OCI-LY7 (cell line): Measurements from ENCODE around the gene FBXO17. TPM values are rescaled to one million over a fixed set of nuclear protein-coding genes. Genes with fewer than 3 reads are reported as not detected.
"Not testable (repeated sequence)": the region's sequence is repeated elsewhere in the genome, so short reads cannot be mapped to it uniquely, and the experiment has no call there.

Experiments
- BruUV-seq: library from RNA; stranded (reverse); fragments of 400-500 nt; replicated peaks from 2 replicates; lab custom pipeline; 2021; lab: Mats Ljungman, UMichigan
- CTCF ChIA-PET: fragments of 300-600 bp; sonication (Branson Sonifier 250); formaldehyde crosslinking; loops from one replicate; lab custom pipeline; 2022; ENCODE audit warnings: antibody characterized with exemption; ENCODE audit not compliant: unreplicated experiment; lab: Charles Lee
- POLR2A ChIA-PET: fragments of 300-600 bp; sonication (Branson Sonifier 250); formaldehyde crosslinking; loops from one replicate; lab custom pipeline; 2022; ENCODE audit warnings: antibody characterized with exemption; lab: Charles Lee
- DNase-seq: peaks from one replicate; pipeline ENCODE4 v3.0.0-alpha.2; 2015; ENCODE audit warnings: low spot score
- H2AFZ ChIP-seq: fragments of 200-600 bp; sonication (generic), shearing (Covaris generic); 2 replicates; pipeline ENCODE4 v1.6.1; 2014; ENCODE audit warnings: mild to moderate bottlenecking, antibody characterized with exemption, low read length, moderate library complexity
- H3K27ac ChIP-seq: fragments of 200-600 bp; sonication (generic); 2 replicates; pipeline ENCODE4 v1.5.1; 2014; ENCODE audit warnings: mixed run types, low read depth, mild to moderate bottlenecking, moderate library complexity, low read length, inconsistent platforms; ENCODE audit not compliant: poor library complexity, severe bottlenecking
- H3K36me3 ChIP-seq: fragments of 200-600 bp; sonication (generic); 2 replicates; pipeline ENCODE4 v1.6.1; 2014; ENCODE audit warnings: mild to moderate bottlenecking, antibody characterized with exemption, low read length, moderate library complexity, mixed read lengths; ENCODE audit not compliant: insufficient read depth
- H3K4me1 ChIP-seq: fragments of 200-600 bp; sonication (generic); 2 replicates; pipeline ENCODE4 v1.5.1; 2014; ENCODE audit warnings: mild to moderate bottlenecking, low read length; ENCODE audit not compliant: insufficient read depth, poor library complexity, severe bottlenecking
- H3K4me2 ChIP-seq: fragments of 200-600 bp; sonication (generic); 2 replicates; pipeline ENCODE4 v1.6.1; 2014; ENCODE audit warnings: mild to moderate bottlenecking, low read length
- H3K4me3 ChIP-seq: fragments of 200-600 bp; sonication (generic); 2 replicates; pipeline ENCODE4 v1.5.1; 2014; ENCODE audit warnings: mild to moderate bottlenecking, low read depth, low read length; ENCODE audit not compliant: poor library complexity, severe bottlenecking
- H3K79me2 ChIP-seq: fragments of 200-600 bp; sonication (generic); 2 replicates; pipeline ENCODE4 v1.6.1; 2016; ENCODE audit warnings: low read depth, mild to moderate bottlenecking, low read length, moderate library complexity, mixed read lengths; ENCODE audit not compliant: insufficient read depth
- H3K9me2 ChIP-seq: fragments of 200-600 bp; sonication (generic); 2 replicates; pipeline ENCODE4 v1.6.1; 2016; ENCODE audit warnings: mild to moderate bottlenecking, low read length, mixed read lengths; ENCODE audit not compliant: insufficient read depth
- H3K9me3 ChIP-seq: fragments of 200-600 bp; sonication (generic); 2 replicates; pipeline ENCODE4 v1.6.1; 2014; ENCODE audit warnings: mild to moderate bottlenecking, mixed run types, low read length, mixed read lengths
- H4K20me1 ChIP-seq: fragments of 200-600 bp; sonication (generic); 2 replicates; pipeline ENCODE4 v1.6.1; 2014; ENCODE audit warnings: mild to moderate bottlenecking, antibody characterized with exemption, low read length, moderate library complexity, mixed read lengths; ENCODE audit not compliant: insufficient read depth
- CTCF ChIP-seq: fragments of 200-600 bp; sonication (generic); conservative IDR thresholded peaks from 2 replicates; pipeline ENCODE4 v1.5.1; 2014; ENCODE audit warnings: mild to moderate bottlenecking, antibody characterized with exemption, low read length, moderate library complexity, mixed read lengths
- EZH2phosphoT487 ChIP-seq: fragments of 200-600 bp; sonication (generic); IDR thresholded peaks from 2 replicates; pipeline ENCODE4 v1.6.1; 2018; ENCODE audit warnings: low read depth, borderline replicate concordance, mild to moderate bottlenecking, mixed run types, antibody characterized with exemption, low read length, moderate library complexity, mixed read lengths
- intact Hi-C: fragments of 100-400 bp; cut with micrococcal nuclease; formaldehyde crosslinking; loops from one replicate; pipeline ENCODE4 v1.10.0; 2022; ENCODE audit not compliant: unreplicated experiment
- total RNA-seq, 2 experiments: library from RNA; depleted of rRNA in 1 of 2; stranded (reverse); fragments of >200 nt in 1 of 2; shearing (Covaris generic) in 1 of 2; gene quantifications; 2 replicates each; pipeline ENCODE4 v1.2.3, GENCODE V29; 2014 to 2022

FBXO17 gene
- total RNA-seq, 2 experiments from 2014 or later = not detected

GRCh38 chr19:38944981-38945506 lies 30.5 kb downstream of the FBXO17 start:
- CTCF ChIA-PET = no interaction called here
- no TSS peak for BruUV-seq

GRCh38 chr19:38942471-38943181 lies 32.9 kb downstream of the FBXO17 start:
- H3K4me2 ChIP-seq = no peak overlapping the region
- no peak for DNase-seq
- BruUV-seq = no TSS peak
- no peaks in the 10 kb centered on the region for H3K4me1 ChIP-seq
- no peaks in the 10 kb centered on the region for H3K9me3 ChIP-seq
- H3K27ac ChIP-seq = no peak overlapping the region
- no peak overlapping the region for H2AFZ ChIP-seq
- H3K9me2 ChIP-seq = no peaks in the 10 kb centered on the region
- intact Hi-C loops = no loop called here
- POLR2A ChIA-PET = no interaction called here
- no peaks in the 10 kb centered on the region for H4K20me1 ChIP-seq
- TF ChIP-seq EZH2phosphoT487 = no peak
- H3K36me3 ChIP-seq = no peaks in the 10 kb centered on the region
- CTCF ChIA-PET = no interaction called here
- H3K79me2 ChIP-seq = no peaks in the 10 kb centered on the region
- no peak overlapping the region for H3K4me3 ChIP-seq

More at GRCh38 chr19:38944981-38945506, 30.5 kb downstream of the FBXO17 start:
- H3K36me3 ChIP-seq = no peaks in the 10 kb centered on the region
- H3K4me2 ChIP-seq = no peak overlapping the region
- H3K4me1 ChIP-seq = no peaks in the 10 kb centered on the region
- no peaks in the 10 kb centered on the region for H4K20me1 ChIP-seq
- H3K9me3 ChIP-seq = no peaks in the 10 kb centered on the region
- intact Hi-C loops = no loop called here
- POLR2A ChIA-PET = no interaction called here
- DNase-seq = no peak
- no peak overlapping the region for H3K27ac ChIP-seq
- no peak for TF ChIP-seq EZH2phosphoT487
- no peak for TF ChIP-seq CTCF
- no peak overlapping the region for H2AFZ ChIP-seq
- no peaks in the 10 kb centered on the region for H3K79me2 ChIP-seq
- no peaks in the 10 kb centered on the region for H3K9me2 ChIP-seq
- no peak overlapping the region for H3K4me3 ChIP-seq

- no peaks in the 10 kb centered on the region for H3K4me1 ChIP-seq
- no peak overlapping the region for H3K4me2 ChIP-seq
- no peaks in the 10 kb centered on the region for H3K79me2 ChIP-seq
- no TSS peak for BruUV-seq
- no peaks in the 10 kb centered on the region for H3K9me2 ChIP-seq
- no peaks in the 10 kb centered on the region for H3K9me3 ChIP-seq
- H4K20me1 ChIP-seq = no peaks in the 10 kb centered on the region
- H3K27ac ChIP-seq = no peak overlapping the region
- no peaks in the 10 kb centered on the region for H3K36me3 ChIP-seq
- no peak overlapping the region for H2AFZ ChIP-seq
- intact Hi-C loops = no loop called here
- no peak for DNase-seq
- ChIA-PET POLR2A (no interaction called here), CTCF (no interaction called here)
- no peak overlapping the region for H3K4me3 ChIP-seq
- no peak for TF ChIP-seq EZH2phosphoT487
- no peak for TF ChIP-seq CTCF
Measured at GRCh38 chr19:38941979-38942378, 33.6 kb downstream of the FBXO17 start.

- POLR2A ChIA-PET, H3K9me3 ChIP-seq, H3K79me2 ChIP-seq, DNase-seq, H3K9me2 ChIP-seq, BruUV-seq, intact Hi-C loops, H4K20me1 ChIP-seq, H3K4me3 ChIP-seq, H3K36me3 ChIP-seq, H3K4me1 ChIP-seq, CTCF ChIA-PET, H3K4me2 ChIP-seq, H3K27ac ChIP-seq, H2AFZ ChIP-seq: not testable (repeated sequence)
Measured at GRCh38 chr19:38941466-38941865, 34.1 kb downstream of the FBXO17 start.
